Gastroesophageal sphincter (tissue), 3 donors: ENCODE results near the gene FAM50B.

Experiments used
- EP300 ChIP-seq: sonication (generic); formaldehyde crosslinking; IDR thresholded peaks from one replicate; pipeline ENCODE4 v1.6.1; 2017; ENCODE audit warnings: antibody characterized with exemption, mild to moderate bottlenecking
- POLR2A ChIP-seq, 2 donors: fragments of 450-650 bp; IDR thresholded peaks; one replicate each; pipeline ENCODE4 v1.6.1; 2017; ENCODE audit warnings: antibody characterized with exemption in 2 of 2, mild to moderate bottlenecking in 2 of 2, moderate library complexity in 1 of 2
- POLR2AphosphoS5 ChIP-seq: sonication (generic); formaldehyde crosslinking; IDR thresholded peaks from one replicate; pipeline ENCODE4 v1.6.1; 2017; ENCODE audit warnings: antibody characterized with exemption
- TF ChIP-seq, protein P1 (sequence below), 4 experiments: fragments of 200-600 bp in 2 of 4; fragments of 450-650 bp in 2 of 4; sonication (generic) in 1 of 4; IDR thresholded peaks; one replicate each; pipeline ENCODE4 v1.5.1; 2017 to 2019; ENCODE audit warnings: antibody characterized with exemption in 4 of 4, mild to moderate bottlenecking in 2 of 4, moderate library complexity in 2 of 4

DNA sequence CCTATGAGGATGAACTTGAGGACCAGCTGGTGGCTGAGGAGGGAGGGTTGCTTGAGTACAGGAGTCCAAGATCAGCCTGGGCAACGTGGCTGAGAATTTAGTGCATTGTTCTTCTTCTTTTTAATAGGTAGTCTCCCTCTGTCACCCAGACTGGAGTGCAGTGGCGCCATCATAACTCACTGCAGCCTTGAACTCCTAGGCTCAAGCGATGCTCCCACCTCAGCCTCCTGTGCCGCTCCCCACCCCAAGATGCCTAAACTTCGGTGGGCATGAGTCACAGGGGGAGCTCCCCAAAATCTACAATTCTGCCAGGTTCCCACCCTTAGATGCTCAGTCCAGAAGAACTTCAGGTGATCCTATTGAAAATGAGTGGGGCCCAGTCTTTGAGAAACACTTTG lies 21.4 kb downstream of the FAM50B start:
- TF ChIP-seq POLR2AphosphoS5 (no peak), POLR2A (IDR thresholded peaks at IDR 0.05) (no peak), EP300 (no peak)
- TF ChIP-seq, protein P1, sequence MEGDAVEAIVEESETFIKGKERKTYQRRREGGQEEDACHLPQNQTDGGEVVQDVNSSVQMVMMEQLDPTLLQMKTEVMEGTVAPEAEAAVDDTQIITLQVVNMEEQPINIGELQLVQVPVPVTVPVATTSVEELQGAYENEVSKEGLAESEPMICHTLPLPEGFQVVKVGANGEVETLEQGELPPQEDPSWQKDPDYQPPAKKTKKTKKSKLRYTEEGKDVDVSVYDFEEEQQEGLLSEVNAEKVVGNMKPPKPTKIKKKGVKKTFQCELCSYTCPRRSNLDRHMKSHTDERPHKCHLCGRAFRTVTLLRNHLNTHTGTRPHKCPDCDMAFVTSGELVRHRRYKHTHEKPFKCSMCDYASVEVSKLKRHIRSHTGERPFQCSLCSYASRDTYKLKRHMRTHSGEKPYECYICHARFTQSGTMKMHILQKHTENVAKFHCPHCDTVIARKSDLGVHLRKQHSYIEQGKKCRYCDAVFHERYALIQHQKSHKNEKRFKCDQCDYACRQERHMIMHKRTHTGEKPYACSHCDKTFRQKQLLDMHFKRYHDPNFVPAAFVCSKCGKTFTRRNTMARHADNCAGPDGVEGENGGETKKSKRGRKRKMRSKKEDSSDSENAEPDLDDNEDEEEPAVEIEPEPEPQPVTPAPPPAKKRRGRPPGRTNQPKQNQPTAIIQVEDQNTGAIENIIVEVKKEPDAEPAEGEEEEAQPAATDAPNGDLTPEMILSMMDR (IDR thresholded peaks at IDR 0.05), result no peak
